Liver (tissue), 9 donors: ENCODE results near the gene ZP4. TPM values are rescaled to one million over a fixed set of nuclear protein-coding genes. Genes with fewer than 3 reads are reported as not detected.

Experiments used
- DNase-seq: peaks from one replicate; pipeline ENCODE4 v3.0.0-alpha.2; 2017; ENCODE audit warnings: low spot score
- H3K27ac ChIP-seq, 2 donors: one replicate each; pipeline ENCODE4 v1.7.0; 2013; ENCODE audit warnings: inconsistent platforms in 2 of 2, low read length in 2 of 2, control low read depth in 1 of 2, low read depth in 1 of 2, mild to moderate bottlenecking in 1 of 2
- H3K27me3 ChIP-seq, 4 donors: one replicate each; pipeline versions ENCODE4 v1.6.1 to v1.7.0; 2013; ENCODE audit warnings: low read length in 3 of 4, inconsistent platforms in 1 of 4, mild to moderate bottlenecking in 1 of 4, moderate library complexity in 1 of 4; ENCODE audit not compliant: control insufficient read depth in 4 of 4, insufficient read depth in 4 of 4
- H3K36me3 ChIP-seq, 4 donors: one replicate each; pipeline versions ENCODE4 v1.6.1 to v1.7.0; 2013; ENCODE audit warnings: low read length in 3 of 4, mild to moderate bottlenecking in 3 of 4, low read depth in 1 of 4, moderate library complexity in 1 of 4; ENCODE audit not compliant: control insufficient read depth in 4 of 4, insufficient read depth in 3 of 4
- H3K4me1 ChIP-seq, 4 donors: one replicate each; pipeline versions ENCODE4 v1.6.1 to v1.7.0; 2013; ENCODE audit warnings: low read length in 3 of 4, mild to moderate bottlenecking in 3 of 4, moderate library complexity in 1 of 4; ENCODE audit not compliant: control insufficient read depth in 4 of 4, insufficient read depth in 4 of 4
- H3K4me3 ChIP-seq, 3 donors: one replicate each; pipeline versions ENCODE4 v1.6.1 to v1.7.0; 2013; ENCODE audit warnings: low read length in 3 of 3, control low read depth in 1 of 3, low read depth in 1 of 3, mild to moderate bottlenecking in 1 of 3
- H3K9ac ChIP-seq, 2 donors: one replicate each; pipeline ENCODE4 v1.7.0; 2013; ENCODE audit warnings: low read length in 2 of 2, mild to moderate bottlenecking in 2 of 2, moderate library complexity in 2 of 2, control low read depth in 1 of 2, low read depth in 1 of 2
- H3K9me3 ChIP-seq, 4 donors: one replicate each; pipeline versions ENCODE4 v1.6.1 to v1.7.0; 2013; ENCODE audit warnings: low read length in 3 of 4; ENCODE audit not compliant: control insufficient read depth in 4 of 4
- EGR1 ChIP-seq, 2 donors: IDR thresholded peaks; 2 replicates each; pipeline ENCODE4 v1.6.1; 2016 to 2018; ENCODE audit warnings: antibody characterized with exemption in 2 of 2, low read depth in 2 of 2
- FOXA1 ChIP-seq: IDR thresholded peaks from 2 replicates; pipeline ENCODE4 v1.6.1; 2016; ENCODE audit warnings: antibody characterized with exemption
- FOXA2 ChIP-seq: IDR thresholded peaks from 2 replicates; pipeline ENCODE4 v1.6.1; 2016; ENCODE audit warnings: antibody characterized with exemption
- GABPA ChIP-seq, 2 donors: IDR thresholded peaks in 1 of 2; conservative IDR thresholded peaks in 1 of 2; 2 replicates each; pipeline ENCODE4 v1.6.1; 2016; ENCODE audit warnings: antibody characterized with exemption in 2 of 2, mild to moderate bottlenecking in 1 of 2, moderate library complexity in 1 of 2
- HNF4A ChIP-seq, 2 donors: conservative IDR thresholded peaks; 2 replicates each; pipeline ENCODE4 v1.6.1; 2016; ENCODE audit warnings: antibody characterized with exemption in 2 of 2, mild to moderate bottlenecking in 2 of 2
- HNF4G ChIP-seq: IDR thresholded peaks from 2 replicates; pipeline ENCODE4 v1.6.1; 2016; ENCODE audit warnings: antibody characterized with exemption
- JUND ChIP-seq, 2 donors: IDR thresholded peaks; 2 replicates each; pipeline ENCODE4 v1.6.1; 2016; ENCODE audit warnings: antibody characterized with exemption in 2 of 2
- NR2F2 ChIP-seq: IDR thresholded peaks from 2 replicates; pipeline ENCODE4 v1.6.1; 2016; ENCODE audit warnings: antibody characterized with exemption
- RAD21 ChIP-seq, 2 donors: IDR thresholded peaks; 2 replicates each; pipeline ENCODE4 v1.6.1; 2016; ENCODE audit warnings: antibody characterized with exemption in 2 of 2, mild to moderate bottlenecking in 2 of 2
- RXRA ChIP-seq, 2 donors: IDR thresholded peaks; 2 replicates each; pipeline ENCODE4 v1.6.1; 2017 to 2018; ENCODE audit warnings: antibody characterized with exemption in 2 of 2, mild to moderate bottlenecking in 1 of 2
- SP1 ChIP-seq: IDR thresholded peaks from 2 replicates; pipeline ENCODE4 v1.6.1; 2018; ENCODE audit warnings: antibody characterized with exemption, mild to moderate bottlenecking
- TAF1 ChIP-seq: conservative IDR thresholded peaks from 2 replicates; pipeline ENCODE4 v1.6.1; 2016; ENCODE audit warnings: antibody characterized with exemption, mild to moderate bottlenecking
- YY1 ChIP-seq: IDR thresholded peaks from 2 replicates; pipeline ENCODE4 v1.6.1; 2016; ENCODE audit warnings: antibody characterized with exemption, mild to moderate bottlenecking
- WGBS: extraction: QIAGEN DNeasy Blood & Tissue Kit; methylation state at CpG from one replicate; pipeline ENCODE4 v1.1.7; 2013; 5-methylcytosine and 5-hydroxymethylcytosine counted together
- polyA plus RNA-seq, 2 donors: library from polyadenylated mRNA; stranded (reverse) in 1 of 2; unstranded in 1 of 2; fragments of 200-250 nt in 1 of 2; fragments of >200 nt in 1 of 2; fragmentation: Nextera tagmentation in 1 of 2; extraction: Ambion mirVana in 1 of 2; gene quantifications; one replicate each; pipeline versions ENCODE4 v1.2.1 to v1.2.3, GENCODE V29; 2013 to 2015
- total RNA-seq, 2 donors: library from RNA; depleted of rRNA; stranded (reverse); fragments of >200 nt; gene quantifications; one replicate each; pipeline ENCODE4 v1.2.3, GENCODE V29; 2014
- TF ChIP-seq, protein P1 (sequence below): IDR thresholded peaks from 2 replicates; pipeline ENCODE4 v1.6.1; 2016; ENCODE audit warnings: antibody characterized with exemption
- TF ChIP-seq, protein P2 (sequence below): IDR thresholded peaks from 2 replicates; pipeline ENCODE4 v1.6.1; 2016; ENCODE audit warnings: antibody characterized with exemption, mild to moderate bottlenecking
- TF ChIP-seq, protein P3 (sequence below): fragments of 150-350 bp; IDR thresholded peaks from 2 replicates; pipeline ENCODE4 v1.5.1; 2017; ENCODE audit warnings: improper control_type of control experiment, low read depth, low read length; ENCODE audit not compliant: missing input control
- TF ChIP-seq, protein P4 (sequence below): IDR thresholded peaks from 2 replicates; pipeline ENCODE4 v1.6.1; 2016; ENCODE audit warnings: antibody characterized with exemption
- donor health status: healthy.
- donor health status: healthy.
- donor health status: healthy.
- donor health status: healthy.
- donor health status: healthy.

The ZP4 gene
- total and polyA plus RNA-seq, 4 donors = not detected

DNA sequence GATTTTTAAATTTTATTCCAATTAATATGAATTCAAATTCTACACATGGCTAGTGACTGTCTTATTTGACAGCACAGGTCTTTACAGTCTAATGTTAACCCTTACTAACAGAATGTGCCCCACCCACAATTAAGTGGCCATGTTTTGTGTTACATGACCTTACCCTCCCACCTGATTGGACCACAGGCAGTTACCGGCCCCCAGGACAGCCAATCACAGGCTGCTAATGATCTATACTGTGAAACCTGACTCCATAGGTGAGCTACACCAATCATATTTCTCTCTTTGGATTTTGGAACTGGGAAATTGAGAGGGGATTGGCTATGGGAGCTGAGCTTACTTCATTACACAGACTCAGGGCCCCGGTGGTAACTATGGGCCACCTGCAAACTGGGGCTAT lies 27.5 kb downstream of the ZP4 start:
- H3K9me3 ChIP-seq = no peaks in the 10 kb centered on the region
- H3K27ac ChIP-seq = no peak overlapping the region
- no peak overlapping the region for H3K4me3 ChIP-seq
- H3K36me3 ChIP-seq = no peaks in the 10 kb centered on the region
- peaks cover 5 to 7% (median 5%) of the 10 kb centered on the region in 4 donors for H3K4me1 ChIP-seq
- TF ChIP-seq RXRA (IDR thresholded peaks at IDR 0.05) = no peak
- no peak for TF ChIP-seq NR2F2
- TF ChIP-seq HNF4G = no peak
- TF ChIP-seq RAD21 (IDR thresholded peaks at IDR 0.05) = no peak
- H3K9ac ChIP-seq = no peak overlapping the region
- 91% methylated on average over 2 of the region's 2 CpGs for WGBS
- no peak for DNase-seq
- H3K27me3 ChIP-seq = no peaks in the 10 kb centered on the region

DNA sequence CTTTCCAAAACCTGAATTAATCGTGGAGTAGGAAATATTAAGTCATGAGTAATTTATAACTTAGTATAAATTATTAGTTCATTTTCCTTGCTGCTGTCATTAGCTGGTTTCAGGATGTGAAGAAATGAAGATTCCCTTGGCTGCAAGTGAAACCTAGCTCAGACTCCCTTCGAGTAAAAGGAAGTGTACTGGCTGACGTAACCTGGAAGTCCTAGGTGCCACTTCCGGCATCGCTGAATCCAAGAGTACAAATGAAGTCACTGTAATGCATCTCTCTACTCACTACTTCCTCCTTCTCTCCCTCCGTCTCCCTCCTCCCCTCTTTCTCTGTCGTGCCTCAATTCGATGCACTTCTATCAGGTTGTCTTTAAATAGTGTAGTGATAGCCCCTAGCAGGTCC lies 28.8 kb downstream of the ZP4 start:
- H3K4me1 ChIP-seq = peaks cover 5 to 9% (median 5%) of the 10 kb centered on the region in 4 donors
- no peaks in the 10 kb centered on the region for H3K36me3 ChIP-seq
- no peaks in the 10 kb centered on the region for H3K9me3 ChIP-seq
- no peak overlapping the region for H3K27ac ChIP-seq
- DNase-seq = no peak
- H3K9ac ChIP-seq = no peak overlapping the region
- H3K4me3 ChIP-seq = no peak overlapping the region
- TF ChIP-seq, protein P1, sequence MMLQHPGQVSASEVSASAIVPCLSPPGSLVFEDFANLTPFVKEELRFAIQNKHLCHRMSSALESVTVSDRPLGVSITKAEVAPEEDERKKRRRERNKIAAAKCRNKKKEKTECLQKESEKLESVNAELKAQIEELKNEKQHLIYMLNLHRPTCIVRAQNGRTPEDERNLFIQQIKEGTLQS = no peak
- TF ChIP-seq, protein P2, sequence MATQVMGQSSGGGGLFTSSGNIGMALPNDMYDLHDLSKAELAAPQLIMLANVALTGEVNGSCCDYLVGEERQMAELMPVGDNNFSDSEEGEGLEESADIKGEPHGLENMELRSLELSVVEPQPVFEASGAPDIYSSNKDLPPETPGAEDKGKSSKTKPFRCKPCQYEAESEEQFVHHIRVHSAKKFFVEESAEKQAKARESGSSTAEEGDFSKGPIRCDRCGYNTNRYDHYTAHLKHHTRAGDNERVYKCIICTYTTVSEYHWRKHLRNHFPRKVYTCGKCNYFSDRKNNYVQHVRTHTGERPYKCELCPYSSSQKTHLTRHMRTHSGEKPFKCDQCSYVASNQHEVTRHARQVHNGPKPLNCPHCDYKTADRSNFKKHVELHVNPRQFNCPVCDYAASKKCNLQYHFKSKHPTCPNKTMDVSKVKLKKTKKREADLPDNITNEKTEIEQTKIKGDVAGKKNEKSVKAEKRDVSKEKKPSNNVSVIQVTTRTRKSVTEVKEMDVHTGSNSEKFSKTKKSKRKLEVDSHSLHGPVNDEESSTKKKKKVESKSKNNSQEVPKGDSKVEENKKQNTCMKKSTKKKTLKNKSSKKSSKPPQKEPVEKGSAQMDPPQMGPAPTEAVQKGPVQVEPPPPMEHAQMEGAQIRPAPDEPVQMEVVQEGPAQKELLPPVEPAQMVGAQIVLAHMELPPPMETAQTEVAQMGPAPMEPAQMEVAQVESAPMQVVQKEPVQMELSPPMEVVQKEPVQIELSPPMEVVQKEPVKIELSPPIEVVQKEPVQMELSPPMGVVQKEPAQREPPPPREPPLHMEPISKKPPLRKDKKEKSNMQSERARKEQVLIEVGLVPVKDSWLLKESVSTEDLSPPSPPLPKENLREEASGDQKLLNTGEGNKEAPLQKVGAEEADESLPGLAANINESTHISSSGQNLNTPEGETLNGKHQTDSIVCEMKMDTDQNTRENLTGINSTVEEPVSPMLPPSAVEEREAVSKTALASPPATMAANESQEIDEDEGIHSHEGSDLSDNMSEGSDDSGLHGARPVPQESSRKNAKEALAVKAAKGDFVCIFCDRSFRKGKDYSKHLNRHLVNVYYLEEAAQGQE = no peak
- no peak for TF ChIP-seq EGR1 (IDR thresholded peaks at IDR 0.05; ENCODE audit: low read depth in 2 of 2)
- TF ChIP-seq, protein P3, sequence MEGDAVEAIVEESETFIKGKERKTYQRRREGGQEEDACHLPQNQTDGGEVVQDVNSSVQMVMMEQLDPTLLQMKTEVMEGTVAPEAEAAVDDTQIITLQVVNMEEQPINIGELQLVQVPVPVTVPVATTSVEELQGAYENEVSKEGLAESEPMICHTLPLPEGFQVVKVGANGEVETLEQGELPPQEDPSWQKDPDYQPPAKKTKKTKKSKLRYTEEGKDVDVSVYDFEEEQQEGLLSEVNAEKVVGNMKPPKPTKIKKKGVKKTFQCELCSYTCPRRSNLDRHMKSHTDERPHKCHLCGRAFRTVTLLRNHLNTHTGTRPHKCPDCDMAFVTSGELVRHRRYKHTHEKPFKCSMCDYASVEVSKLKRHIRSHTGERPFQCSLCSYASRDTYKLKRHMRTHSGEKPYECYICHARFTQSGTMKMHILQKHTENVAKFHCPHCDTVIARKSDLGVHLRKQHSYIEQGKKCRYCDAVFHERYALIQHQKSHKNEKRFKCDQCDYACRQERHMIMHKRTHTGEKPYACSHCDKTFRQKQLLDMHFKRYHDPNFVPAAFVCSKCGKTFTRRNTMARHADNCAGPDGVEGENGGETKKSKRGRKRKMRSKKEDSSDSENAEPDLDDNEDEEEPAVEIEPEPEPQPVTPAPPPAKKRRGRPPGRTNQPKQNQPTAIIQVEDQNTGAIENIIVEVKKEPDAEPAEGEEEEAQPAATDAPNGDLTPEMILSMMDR = no peak
- TF ChIP-seq GABPA (IDR thresholded peaks at IDR 0.05 in 1 of 2, conservative IDR thresholded peaks at IDR 0.05 in 1 of 2) = no peak
- TF ChIP-seq, protein P4, sequence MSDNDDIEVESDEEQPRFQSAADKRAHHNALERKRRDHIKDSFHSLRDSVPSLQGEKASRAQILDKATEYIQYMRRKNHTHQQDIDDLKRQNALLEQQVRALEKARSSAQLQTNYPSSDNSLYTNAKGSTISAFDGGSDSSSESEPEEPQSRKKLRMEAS = no peak
- no peak for TF ChIP-seq SP1
- TF ChIP-seq YY1 = no peak
- TF ChIP-seq JUND (IDR thresholded peaks at IDR 0.05) = no peak
- TF ChIP-seq FOXA1 = no peak
- TF ChIP-seq RAD21 (IDR thresholded peaks at IDR 0.05) = no peak
- TF ChIP-seq HNF4G = no peak
- no peak for TF ChIP-seq TAF1
- no peak for TF ChIP-seq FOXA2
- TF ChIP-seq HNF4A (conservative IDR thresholded peaks at IDR 0.05) = no peak
- no peaks in the 10 kb centered on the region for H3K27me3 ChIP-seq
- WGBS = 79% methylated on average over 8 of the region's 8 CpGs
